Measurements from ENCODE around the gene SLC9B2. TPM values are rescaled to one million over a fixed set of nuclear protein-coding genes. Genes with fewer than 3 reads are reported as not detected.

SLC9B2 gene, protein sequence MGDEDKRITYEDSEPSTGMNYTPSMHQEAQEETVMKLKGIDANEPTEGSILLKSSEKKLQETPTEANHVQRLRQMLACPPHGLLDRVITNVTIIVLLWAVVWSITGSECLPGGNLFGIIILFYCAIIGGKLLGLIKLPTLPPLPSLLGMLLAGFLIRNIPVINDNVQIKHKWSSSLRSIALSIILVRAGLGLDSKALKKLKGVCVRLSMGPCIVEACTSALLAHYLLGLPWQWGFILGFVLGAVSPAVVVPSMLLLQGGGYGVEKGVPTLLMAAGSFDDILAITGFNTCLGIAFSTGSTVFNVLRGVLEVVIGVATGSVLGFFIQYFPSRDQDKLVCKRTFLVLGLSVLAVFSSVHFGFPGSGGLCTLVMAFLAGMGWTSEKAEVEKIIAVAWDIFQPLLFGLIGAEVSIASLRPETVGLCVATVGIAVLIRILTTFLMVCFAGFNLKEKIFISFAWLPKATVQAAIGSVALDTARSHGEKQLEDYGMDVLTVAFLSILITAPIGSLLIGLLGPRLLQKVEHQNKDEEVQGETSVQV
- polyA plus RNA-seq = 5.8 TPM
- long read RNA-seq, donor 1 = 0 reads
- long read RNA-seq, donor 2, partial matches to known transcripts = 0 of 1 reads
- long read RNA-seq, donor 2, other reads (novel, unspliced or antisense) = 0 of 1 reads
- long read RNA-seq, donor 3, partial matches to known transcripts = 0 of 4 reads
- long read RNA-seq, donor 3, other reads (novel, unspliced or antisense) = 0 of 4 reads
- long read RNA-seq, donor 4, partial matches to known transcripts = 0 of 1 reads
- long read RNA-seq, donor 4, other reads (novel, unspliced or antisense) = 0 of 1 reads
- long read RNA-seq, donor 5 = 0 reads
- long read RNA-seq, donor 6 = 0 reads
- long read RNA-seq, donor 7 = 0 reads
- long read RNA-seq, donor 8, partial matches to known transcripts = 0 of 1 reads
- long read RNA-seq, donor 8, other reads (novel, unspliced or antisense) = 0 of 1 reads
- long read RNA-seq, donor 9, partial matches to known transcripts = 0 of 1 reads
- long read RNA-seq, donor 9, other reads (novel, unspliced or antisense) = 0 of 1 reads
- long read RNA-seq, donor 10 = 0 reads
- long read RNA-seq, donor 11, partial matches to known transcripts = 0 of 2 reads
- long read RNA-seq, donor 11, other reads (novel, unspliced or antisense) = 0 of 2 reads

GRCh38 chr4:103076747-103077347, at the start of gene SLC9B2:
SLC9B2 (minus strand) TSS chr4:103076761; CDS start chr4:103067550, 9,211 bp downstream.
- H3K36me3 ChIP-seq (ENCODE audit: control insufficient read depth, insufficient read depth, low read length) = peaks cover 13% of the 10 kb centered on the region
- 93% methylated on average over 5 of the region's 21 CpGs for WGBS (ENCODE audit: insufficient coverage, low lambda C conversion rate)

DNA sequence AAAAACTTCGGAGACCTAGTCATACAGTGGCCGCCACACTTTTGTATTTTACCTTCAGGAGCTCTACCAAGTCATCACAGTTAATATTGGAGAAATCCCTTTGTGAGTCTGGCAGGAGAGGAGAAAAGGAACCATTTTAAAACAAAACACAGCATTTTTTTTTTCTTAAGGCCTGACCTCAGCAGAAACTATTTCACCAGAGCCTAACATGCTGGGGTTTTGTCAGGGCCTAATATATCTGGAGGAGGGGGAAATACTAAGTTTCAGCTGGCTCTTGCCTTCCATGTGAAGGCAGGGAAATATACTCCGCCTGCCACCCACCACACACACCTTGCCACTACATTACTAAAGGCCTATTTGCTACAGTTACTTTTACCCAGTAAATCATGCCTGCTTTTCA, 49.6 kb upstream of the SLC9B2 start:
- Histone ChIP-seq H3K27ac (ENCODE audit: low read length) (no peak overlapping the region), H3K27me3 (ENCODE audit: control insufficient read depth, insufficient read depth, low read length) (no peaks in the 10 kb centered on the region), H3K36me3 (ENCODE audit: control insufficient read depth, insufficient read depth, low read length) (no peaks in the 10 kb centered on the region), H3K9me3 (ENCODE audit: control insufficient read depth, low read depth, low read length) (no peaks in the 10 kb centered on the region), H3K4me1 (ENCODE audit: control insufficient read depth, insufficient read depth, low read length) (no peaks in the 10 kb centered on the region), H3K4me3 (ENCODE audit: low read length) (no peak overlapping the region)
- no CpG with 5 or more reads among the region's 3 CpGs for WGBS (ENCODE audit: insufficient coverage, low lambda C conversion rate)
- DNase-seq = no peak

More at GRCh38 chr4:103076747-103077347, at the start of gene SLC9B2:
- peaks cover 2% of the 10 kb centered on the region for H3K4me1 ChIP-seq (ENCODE audit: control insufficient read depth, insufficient read depth, low read length)
- H3K27me3 ChIP-seq (ENCODE audit: control insufficient read depth, insufficient read depth, low read length) = no peaks in the 10 kb centered on the region
- peak within 1 kb of the TSS; percentile 57 for H3K4me3 ChIP-seq (ENCODE audit: low read length)
- peak within 1 kb of the TSS; percentile 66 for H3K27ac ChIP-seq (ENCODE audit: low read length)
- H3K9me3 ChIP-seq (ENCODE audit: control insufficient read depth, low read depth, low read length) = no peaks in the 10 kb centered on the region
- no peak for DNase-seq

GRCh38 chr4:103123114-103123513, 46.6 kb upstream of the SLC9B2 start:
- H3K27me3 ChIP-seq (ENCODE audit: control insufficient read depth, insufficient read depth, low read length) = no peaks in the 10 kb centered on the region
- WGBS (ENCODE audit: insufficient coverage, low lambda C conversion rate) = 100% methylated on average over 2 of the region's 3 CpGs
- no peaks in the 10 kb centered on the region for H3K4me1 ChIP-seq (ENCODE audit: control insufficient read depth, insufficient read depth, low read length)
- no peak for DNase-seq
- H3K9me3 ChIP-seq (ENCODE audit: control insufficient read depth, low read depth, low read length) = no peaks in the 10 kb centered on the region
- H3K27ac ChIP-seq (ENCODE audit: low read length) = no peak overlapping the region
- no peak overlapping the region for H3K4me3 ChIP-seq (ENCODE audit: low read length)
- no peaks in the 10 kb centered on the region for H3K36me3 ChIP-seq (ENCODE audit: control insufficient read depth, insufficient read depth, low read length)

GRCh38 chr4:103118166-103118565, 41.6 kb upstream of the SLC9B2 start:
- DNase-seq = no peak
- Histone ChIP-seq H3K27ac (ENCODE audit: low read length) (no peak overlapping the region), H3K4me3 (ENCODE audit: low read length) (no peak overlapping the region), H3K36me3 (ENCODE audit: control insufficient read depth, insufficient read depth, low read length) (no peaks in the 10 kb centered on the region), H3K4me1 (ENCODE audit: control insufficient read depth, insufficient read depth, low read length) (no peaks in the 10 kb centered on the region), H3K27me3 (ENCODE audit: control insufficient read depth, insufficient read depth, low read length) (no peaks in the 10 kb centered on the region), H3K9me3 (ENCODE audit: control insufficient read depth, low read depth, low read length) (no peaks in the 10 kb centered on the region)
- 60% methylated on average over 1 of the region's 1 CpG for WGBS (ENCODE audit: insufficient coverage, low lambda C conversion rate)

- WGBS (ENCODE audit: insufficient coverage, low lambda C conversion rate) = 70% methylated on average over 2 of the region's 4 CpGs
- Histone ChIP-seq H3K36me3 (ENCODE audit: control insufficient read depth, insufficient read depth, low read length) (peaks cover 3% of the 10 kb centered on the region), H3K27ac (ENCODE audit: low read length) (no peak overlapping the region), H3K4me3 (ENCODE audit: low read length) (no peak overlapping the region), H3K9me3 (ENCODE audit: control insufficient read depth, low read depth, low read length) (no peaks in the 10 kb centered on the region), H3K4me1 (ENCODE audit: control insufficient read depth, insufficient read depth, low read length) (peaks cover 2% of the 10 kb centered on the region), H3K27me3 (ENCODE audit: control insufficient read depth, insufficient read depth, low read length) (no peaks in the 10 kb centered on the region)
- no peak for DNase-seq
Measured at GRCh38 chr4:103111598-103111997, 35.0 kb upstream of the SLC9B2 start.

- peaks cover 2% of the 10 kb centered on the region for H3K4me1 ChIP-seq (ENCODE audit: control insufficient read depth, insufficient read depth, low read length)
- peak; percentile 22 to 57 for DNase-seq
- H3K27ac ChIP-seq (ENCODE audit: low read length) = peak overlapping the region; percentile 56
- H3K9me3 ChIP-seq (ENCODE audit: control insufficient read depth, low read depth, low read length) = no peaks in the 10 kb centered on the region
- no peak overlapping the region for H3K4me3 ChIP-seq (ENCODE audit: low read length)
- 57% methylated on average over 2 of the region's 4 CpGs for WGBS (ENCODE audit: insufficient coverage, low lambda C conversion rate)
- no peaks in the 10 kb centered on the region for H3K27me3 ChIP-seq (ENCODE audit: control insufficient read depth, insufficient read depth, low read length)
- peaks cover 3% of the 10 kb centered on the region for H3K36me3 ChIP-seq (ENCODE audit: control insufficient read depth, insufficient read depth, low read length)
Measured at GRCh38 chr4:103108542-103108941, 32.0 kb upstream of the SLC9B2 start.

GRCh38 chr4:103105558-103106356, 29.2 kb upstream of the SLC9B2 start:
- no peak overlapping the region for H3K4me3 ChIP-seq (ENCODE audit: low read length)

GRCh38 chr4:103104886-103105285, 28.3 kb upstream of the SLC9B2 start:
- Histone ChIP-seq H3K27me3 (ENCODE audit: control insufficient read depth, insufficient read depth, low read length) (no peaks in the 10 kb centered on the region), H3K4me3 (ENCODE audit: low read length) (no peak overlapping the region), H3K36me3 (ENCODE audit: control insufficient read depth, insufficient read depth, low read length) (peaks cover 3% of the 10 kb centered on the region), H3K9me3 (ENCODE audit: control insufficient read depth, low read depth, low read length) (no peaks in the 10 kb centered on the region), H3K4me1 (ENCODE audit: control insufficient read depth, insufficient read depth, low read length) (peaks cover 2% of the 10 kb centered on the region), H3K27ac (ENCODE audit: low read length) (no peak overlapping the region)
- no peak for DNase-seq
- 60% methylated on average over 1 of the region's 3 CpGs for WGBS (ENCODE audit: insufficient coverage, low lambda C conversion rate)

More at GRCh38 chr4:103105558-103106356, 29.2 kb upstream of the SLC9B2 start:
- DNase-seq = no peak
- Histone ChIP-seq H3K4me1 (ENCODE audit: control insufficient read depth, insufficient read depth, low read length) (peaks cover 2% of the 10 kb centered on the region), H3K9me3 (ENCODE audit: control insufficient read depth, low read depth, low read length) (no peaks in the 10 kb centered on the region), H3K36me3 (ENCODE audit: control insufficient read depth, insufficient read depth, low read length) (peaks cover 3% of the 10 kb centered on the region), H3K27me3 (ENCODE audit: control insufficient read depth, insufficient read depth, low read length) (no peaks in the 10 kb centered on the region), H3K27ac (ENCODE audit: low read length) (no peak overlapping the region)
- WGBS (ENCODE audit: insufficient coverage, low lambda C conversion rate) = 100% methylated on average over 1 of the region's 2 CpGs

DNA sequence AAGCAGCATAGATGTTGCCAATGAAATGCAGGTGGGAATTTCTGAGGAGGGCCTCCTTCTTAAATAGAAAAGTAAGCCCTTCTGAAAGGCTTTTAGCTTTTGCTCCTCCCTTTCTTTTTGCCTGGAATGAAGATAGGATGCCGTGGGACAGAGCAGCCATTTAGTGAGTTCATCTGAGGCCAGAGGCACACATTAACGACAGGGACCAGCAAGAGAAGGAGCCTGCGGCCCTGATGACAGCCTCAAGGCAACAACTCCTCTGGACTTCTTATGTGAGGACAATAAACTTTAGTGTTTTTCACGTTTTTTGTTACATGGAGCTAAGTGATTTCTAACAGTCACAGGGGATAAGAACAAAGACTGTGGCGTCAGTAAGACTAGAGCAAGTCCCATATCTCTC, 24.1 kb upstream of the SLC9B2 start:
- no peaks in the 10 kb centered on the region for H3K27me3 ChIP-seq (ENCODE audit: control insufficient read depth, insufficient read depth, low read length)
- DNase-seq = no peak
- H3K4me1 ChIP-seq (ENCODE audit: control insufficient read depth, insufficient read depth, low read length) = peaks cover 22% of the 10 kb centered on the region
- H3K4me3 ChIP-seq (ENCODE audit: low read length) = no peak overlapping the region
- no peak overlapping the region for H3K27ac ChIP-seq (ENCODE audit: low read length)
- WGBS (ENCODE audit: insufficient coverage, low lambda C conversion rate) = no CpG with 5 or more reads among the region's 5 CpGs
- H3K36me3 ChIP-seq (ENCODE audit: control insufficient read depth, insufficient read depth, low read length) = no peaks in the 10 kb centered on the region
- H3K9me3 ChIP-seq (ENCODE audit: control insufficient read depth, low read depth, low read length) = no peaks in the 10 kb centered on the region
